Fibroblast of the aortic adventitia (primary cell): ENCODE results near the gene PHACTR3. TPM values are rescaled to one million over a fixed set of nuclear protein-coding genes. Genes with fewer than 3 reads are reported as not detected.

Experiments used
- DNase-seq: peaks from one replicate; pipeline ENCODE4 v3.0.0-alpha.2; 2010; ENCODE audit warnings: low read depth
- H3K4me3 ChIP-seq: 2 replicates; pipeline ENCODE4 v1.5.1; 2011; ENCODE audit warnings: low read depth, mild to moderate bottlenecking, control low read depth, low read length, moderate library complexity
- total RNA-seq: library from RNA; depleted of rRNA; stranded (reverse); fragments of >200 nt; gene quantifications from 2 replicates; pipeline ENCODE4 v1.2.3, GENCODE V29; 2012; ENCODE audit warnings: low replicate concordance
- TF ChIP-seq, protein P1 (sequence below): IDR thresholded peaks from 2 replicates; pipeline ENCODE4 v1.5.1; 2011; ENCODE audit warnings: mild to moderate bottlenecking, low read length, control low read depth, inconsistent platforms; ENCODE audit not compliant: insufficient read depth

The PHACTR3 gene
- total RNA-seq, 1 donor = not detected

DNA sequence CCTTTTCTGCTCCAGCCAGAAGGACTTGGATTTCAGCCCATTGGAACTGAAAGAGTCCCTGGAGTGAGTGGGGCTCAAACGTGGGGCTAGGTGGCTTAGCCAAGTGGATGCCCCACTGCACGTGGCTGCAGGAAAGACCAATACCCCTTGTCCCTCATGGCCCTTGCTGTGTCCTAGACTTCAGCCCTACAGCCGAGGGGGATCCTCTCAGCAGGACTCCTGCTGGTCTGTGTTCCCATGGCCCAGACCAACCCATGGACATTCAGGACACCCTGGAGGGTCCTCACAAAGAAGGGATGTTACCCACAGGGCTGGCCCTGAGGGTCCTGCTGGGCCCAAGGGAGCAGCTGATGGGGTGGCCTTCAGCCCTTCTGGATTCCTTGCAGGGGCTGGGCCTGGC lies 30.0 kb upstream of the PHACTR3 start:
- TF ChIP-seq, protein P1, sequence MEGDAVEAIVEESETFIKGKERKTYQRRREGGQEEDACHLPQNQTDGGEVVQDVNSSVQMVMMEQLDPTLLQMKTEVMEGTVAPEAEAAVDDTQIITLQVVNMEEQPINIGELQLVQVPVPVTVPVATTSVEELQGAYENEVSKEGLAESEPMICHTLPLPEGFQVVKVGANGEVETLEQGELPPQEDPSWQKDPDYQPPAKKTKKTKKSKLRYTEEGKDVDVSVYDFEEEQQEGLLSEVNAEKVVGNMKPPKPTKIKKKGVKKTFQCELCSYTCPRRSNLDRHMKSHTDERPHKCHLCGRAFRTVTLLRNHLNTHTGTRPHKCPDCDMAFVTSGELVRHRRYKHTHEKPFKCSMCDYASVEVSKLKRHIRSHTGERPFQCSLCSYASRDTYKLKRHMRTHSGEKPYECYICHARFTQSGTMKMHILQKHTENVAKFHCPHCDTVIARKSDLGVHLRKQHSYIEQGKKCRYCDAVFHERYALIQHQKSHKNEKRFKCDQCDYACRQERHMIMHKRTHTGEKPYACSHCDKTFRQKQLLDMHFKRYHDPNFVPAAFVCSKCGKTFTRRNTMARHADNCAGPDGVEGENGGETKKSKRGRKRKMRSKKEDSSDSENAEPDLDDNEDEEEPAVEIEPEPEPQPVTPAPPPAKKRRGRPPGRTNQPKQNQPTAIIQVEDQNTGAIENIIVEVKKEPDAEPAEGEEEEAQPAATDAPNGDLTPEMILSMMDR = no peak
- H3K4me3 ChIP-seq = no peak overlapping the region
- no peak for DNase-seq

DNA sequence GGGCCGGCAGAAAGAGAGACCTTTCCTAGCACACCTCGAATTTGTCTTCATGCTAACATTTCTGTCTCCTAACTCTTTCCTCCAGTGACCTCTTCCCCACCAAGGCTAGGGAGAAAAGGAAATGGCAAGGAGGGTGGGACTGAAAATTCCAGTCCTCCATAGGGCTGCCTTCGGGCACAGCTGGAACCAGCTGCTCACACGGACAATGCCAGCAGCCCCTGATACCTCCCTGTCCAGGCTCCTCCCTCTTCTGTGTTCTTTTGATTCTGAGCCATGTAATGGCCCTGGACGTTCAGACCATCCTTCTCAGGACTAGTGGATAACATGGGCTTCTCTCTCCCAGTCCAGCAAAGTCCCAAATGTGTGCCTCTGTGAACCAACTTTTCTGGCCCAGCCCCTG lies 29.1 kb upstream of the PHACTR3 start:
- no peak for DNase-seq
- no peak overlapping the region for H3K4me3 ChIP-seq
- TF ChIP-seq, protein P1 = no peak

DNA sequence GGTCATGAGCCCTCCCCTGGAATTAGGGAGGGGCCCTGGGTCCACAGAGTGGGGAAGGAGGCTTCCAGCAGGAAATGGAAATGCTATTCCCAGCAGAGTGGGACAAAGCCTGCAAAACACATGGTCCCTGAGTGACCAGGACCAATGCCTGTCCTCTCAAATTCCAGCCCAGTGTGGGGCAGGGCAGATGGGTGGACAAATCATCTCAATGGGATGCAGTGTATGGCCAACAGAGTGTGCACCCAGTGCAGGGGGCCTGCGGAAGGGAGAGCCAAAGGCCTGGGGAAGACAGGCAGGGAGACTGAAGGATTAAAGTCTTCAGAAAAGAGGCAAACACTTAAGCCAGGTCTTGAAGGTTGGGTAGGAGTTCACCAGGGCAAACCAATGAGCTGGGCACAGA lies 28.7 kb upstream of the PHACTR3 start:
- no peak overlapping the region for H3K4me3 ChIP-seq
- TF ChIP-seq, protein P1 = no peak
- no peak for DNase-seq

DNA sequence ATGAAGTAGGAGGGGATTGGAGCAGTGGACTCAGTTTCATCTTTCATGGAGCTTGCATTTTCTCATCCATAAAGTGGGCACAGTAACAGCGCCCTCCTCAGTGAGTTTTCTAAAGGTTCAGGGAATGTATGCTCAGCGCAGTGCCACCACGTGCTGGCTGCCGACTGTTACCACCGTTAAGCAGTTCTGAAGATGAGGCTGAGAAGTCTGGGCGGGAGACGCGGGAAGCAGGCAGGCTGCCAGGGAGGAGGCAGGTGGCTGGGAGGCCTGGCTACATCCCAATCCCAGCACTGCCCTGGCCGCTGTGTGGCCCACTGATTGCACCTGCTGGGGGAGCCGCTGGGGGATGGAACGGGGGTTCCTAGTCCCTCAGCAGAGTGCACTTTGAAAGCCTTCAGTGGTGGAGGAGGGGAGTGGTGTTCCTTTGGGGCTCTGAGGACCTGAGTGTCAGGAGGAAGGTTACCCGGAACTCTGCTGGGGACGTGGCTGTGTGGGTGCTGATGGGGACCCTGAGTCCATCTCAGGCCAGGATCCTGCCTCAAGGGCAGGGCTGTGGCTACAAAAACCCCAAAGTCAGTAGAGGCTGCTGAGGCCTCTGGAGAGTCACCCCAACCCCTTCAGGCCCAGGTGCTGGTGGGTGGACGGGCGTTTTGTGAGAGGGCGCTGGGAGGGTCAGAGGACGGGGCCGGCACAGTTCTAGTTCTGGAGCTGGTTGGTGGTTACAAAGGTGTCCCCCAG lies 28.0 kb upstream of the PHACTR3 start:
- no peak overlapping the region for H3K4me3 ChIP-seq
- TF ChIP-seq, protein P1 = no peak
- no peak for DNase-seq

DNA sequence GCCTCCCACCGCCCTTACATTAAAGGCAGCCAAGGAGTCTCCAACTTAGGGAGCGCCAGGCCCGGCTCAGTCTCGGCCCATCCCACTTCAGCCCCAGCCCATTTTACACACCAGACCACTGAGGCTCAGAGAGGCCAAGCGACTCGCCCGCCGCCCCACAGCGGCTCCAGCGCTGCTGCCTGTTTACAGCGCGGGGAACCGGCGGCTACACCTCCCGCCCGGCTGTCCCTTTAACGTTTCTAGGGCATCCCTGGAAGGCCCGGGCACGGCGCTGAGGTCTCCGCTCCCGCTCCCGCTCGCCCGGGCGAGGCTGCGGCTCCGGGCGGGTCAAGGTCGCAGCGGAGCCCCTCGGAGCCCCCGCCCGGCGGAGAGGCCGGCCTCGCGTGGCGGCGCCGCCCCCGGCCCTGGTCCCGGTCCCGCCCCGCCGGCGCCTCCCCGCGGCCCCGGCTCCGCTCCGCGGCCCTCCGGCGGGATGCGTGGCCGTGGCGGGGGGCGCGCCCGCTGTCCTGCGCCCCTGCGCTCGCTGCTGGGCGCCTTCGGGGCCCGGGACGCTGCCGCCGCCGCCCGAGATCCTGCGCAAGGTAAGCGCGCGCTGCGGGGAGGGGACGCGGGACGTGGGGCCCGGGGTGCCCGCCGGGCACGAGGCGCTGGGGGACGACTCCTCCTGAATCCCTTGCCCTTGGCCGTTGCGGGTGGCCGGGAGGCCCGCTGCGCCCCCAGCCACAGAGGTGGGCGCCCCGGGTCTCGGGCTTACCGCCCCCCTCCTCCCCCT lies 27.1 kb upstream of the PHACTR3 start:
- no peak for DNase-seq
- TF ChIP-seq, protein P1 = no peak
- H3K4me3 ChIP-seq = no peak overlapping the region

DNA sequence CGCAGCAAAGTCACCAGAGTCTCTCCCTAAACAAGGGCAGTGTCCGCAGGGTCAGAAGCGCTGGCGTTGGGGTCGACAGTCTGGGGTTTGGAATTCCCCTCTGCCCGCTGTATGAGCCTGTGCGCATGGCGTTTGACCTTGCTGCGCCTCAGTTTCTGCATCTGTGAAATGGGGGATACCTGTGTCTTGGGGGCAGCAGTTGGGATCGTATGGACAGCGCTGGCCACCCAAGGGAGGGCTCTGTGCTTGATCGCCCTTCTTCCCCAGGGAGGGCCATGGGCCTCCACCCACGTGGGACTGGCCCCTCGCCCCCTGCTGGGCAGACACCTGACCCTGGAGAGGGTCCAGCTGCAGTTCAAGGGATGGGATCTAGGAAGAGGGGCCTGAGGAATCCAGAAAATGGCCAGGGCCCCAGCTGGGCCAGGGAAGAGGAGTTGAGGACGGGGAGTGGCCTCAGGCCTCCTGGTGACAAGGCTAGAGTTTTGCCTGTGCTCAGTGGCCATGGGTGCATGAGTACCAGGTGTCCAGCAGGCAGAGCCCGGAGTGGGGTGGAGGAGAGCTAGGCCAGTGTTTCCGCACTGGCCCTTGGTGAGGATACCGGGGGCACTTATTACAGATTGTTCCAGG lies 26.4 kb upstream of the PHACTR3 start:
- DNase-seq = no peak
- TF ChIP-seq, protein P1 = no peak

More for the DNA sequence above, 26.4 kb upstream of the PHACTR3 start:
- H3K4me3 ChIP-seq = no peak overlapping the region
